K562 (cell line): Measurements from ENCODE around the gene POU2F1. TPM values are rescaled to one million over a fixed set of nuclear protein-coding genes. Genes with fewer than 3 reads are reported as not detected.

Experiments
- CREM ChIP-seq: IDR thresholded peaks from 2 replicates; pipeline ENCODE4 v1.6.1; 2014; ENCODE audit warnings: antibody characterized with exemption, low read depth
- DEAF1 ChIP-seq: fragments of 450-650 bp; formaldehyde crosslinking; IDR thresholded peaks from 2 replicates; pipeline ENCODE4 v1.4.0; 2020; ENCODE audit warnings: mild to moderate bottlenecking, moderate library complexity
- KLF10 ChIP-seq: fragments of 250-450 bp; sonication (Bioruptor Pico); IDR thresholded peaks from 2 replicates; pipeline ENCODE4 v1.6.1; 2021; ENCODE audit warnings: matching md5 sums
- RAD21 ChIP-seq, 2 experiments: fragments of 250-450 bp in 1 of 2; fragments of 450-650 bp in 1 of 2; sonication (Bioruptor Pico) in 1 of 2; formaldehyde crosslinking in 1 of 2; IDR thresholded peaks in 1 of 2; conservative IDR thresholded peaks in 1 of 2; 2 replicates each; pipeline versions ENCODE4 v1.4.0 to v1.8.0; 2020 to 2022; ENCODE audit warnings: mild to moderate bottlenecking in 2 of 2, moderate library complexity in 1 of 2
- RBM15 ChIP-seq: fragments of 200-400 bp; formaldehyde crosslinking; IDR thresholded peaks from 2 replicates; pipeline ENCODE4 v1.6.1; 2018; ENCODE audit warnings: mild to moderate bottlenecking, low read length, moderate library complexity; ENCODE audit not compliant: insufficient read depth
- REST ChIP-seq, 2 experiments: fragments of 450-650 bp; formaldehyde crosslinking in 1 of 2; IDR thresholded peaks; 2 replicates each; pipeline versions ENCODE4 v1.4.0 to v1.6.1; 2014 to 2020; ENCODE audit warnings: mild to moderate bottlenecking in 2 of 2, borderline replicate concordance in 1 of 2, low read depth in 1 of 2
- SMC3 ChIP-seq: conservative IDR thresholded peaks from 2 replicates; pipeline ENCODE4 v1.6.1; 2011; ENCODE audit warnings: low read depth, low read length, improper control_type of control experiment; ENCODE audit not compliant: insufficient read depth
- polyA plus RNA-seq, 8 experiments: library from polyadenylated mRNA; depleted of rRNA in 4 of 8; stranded (reverse) in 5 of 8; unstranded in 3 of 8; fragments of >200 nt; fragmentation: Nextera tagmentation in 2 of 8; fragmentation: Illumina TruSeq in 1 of 8; extraction: Ambion mirVana in 2 of 8; extraction: Trizol in 1 of 8; gene quantifications; 2 replicates each; pipeline versions ENCODE4 v1.2.1 to v1.2.3, GENCODE V29; 2011 to 2014; ENCODE audit warnings: inconsistent platforms in 1 of 8, missing spikeins in 1 of 8
- total RNA-seq, 7 experiments: library from RNA; depleted of rRNA in 6 of 7; stranded (reverse); fragments of >200 nt in 6 of 7; fragmentation: Illumina TruSeq in 2 of 7; extraction: Trizol in 2 of 7; gene quantifications; 2 replicates each; pipeline versions ENCODE4 v1.2.1 to v1.2.3, GENCODE V29; 2011 to 2021; ENCODE audit warnings: low replicate concordance in 1 of 7
- TF ChIP-seq, protein P1 (sequence below), 3 experiments: IDR thresholded peaks in 2 of 3; conservative IDR thresholded peaks in 1 of 3; 2 replicates each; pipeline ENCODE4 v1.5.1; 2011 to 2012; ENCODE audit warnings: low read length in 3 of 3, mild to moderate bottlenecking in 3 of 3, control low read depth in 2 of 3, improper control_type of control experiment in 1 of 3, inconsistent platforms in 1 of 3, low read depth in 1 of 3, mixed read lengths in 1 of 3, moderate library complexity in 1 of 3; ENCODE audit not compliant: insufficient read depth in 2 of 3
- TF ChIP-seq, protein P2 (sequence below): IDR thresholded peaks from 2 replicates; pipeline ENCODE4 v1.6.1; 2014; ENCODE audit warnings: antibody characterized with exemption

POU2F1 gene
- total and polyA plus RNA-seq, 9 of the 15 experiments (the other 6 are each of a cell fraction or from before 2014, with no cell fraction given): 2.6 to 22.3 (median 8.8) TPM

GRCh38 chr1:167401260-167401873 is 180.7 kb downstream of the POU2F1 start (continued):
- TF ChIP-seq REST (IDR thresholded peaks at IDR 0.05; ENCODE audit: borderline replicate concordance) (peak; percentile 89), REST (CRISPR knock-in tag; IDR thresholded peaks at IDR 0.05; ENCODE audit: low read depth) (no peak), CREM (peak; percentile 36; the same call in 1 of the 2 replicates), KLF10 (no peak), DEAF1 (peak; percentile 72), RBM15 (no peak), SMC3 (peak; percentile 81), RAD21 (CRISPR knock-in tag; conservative IDR thresholded peaks at IDR 0.05 in 1 of 2, IDR thresholded peaks at IDR 0.05 in 1 of 2) (peak; percentile 89)
- TF ChIP-seq, protein P1, sequence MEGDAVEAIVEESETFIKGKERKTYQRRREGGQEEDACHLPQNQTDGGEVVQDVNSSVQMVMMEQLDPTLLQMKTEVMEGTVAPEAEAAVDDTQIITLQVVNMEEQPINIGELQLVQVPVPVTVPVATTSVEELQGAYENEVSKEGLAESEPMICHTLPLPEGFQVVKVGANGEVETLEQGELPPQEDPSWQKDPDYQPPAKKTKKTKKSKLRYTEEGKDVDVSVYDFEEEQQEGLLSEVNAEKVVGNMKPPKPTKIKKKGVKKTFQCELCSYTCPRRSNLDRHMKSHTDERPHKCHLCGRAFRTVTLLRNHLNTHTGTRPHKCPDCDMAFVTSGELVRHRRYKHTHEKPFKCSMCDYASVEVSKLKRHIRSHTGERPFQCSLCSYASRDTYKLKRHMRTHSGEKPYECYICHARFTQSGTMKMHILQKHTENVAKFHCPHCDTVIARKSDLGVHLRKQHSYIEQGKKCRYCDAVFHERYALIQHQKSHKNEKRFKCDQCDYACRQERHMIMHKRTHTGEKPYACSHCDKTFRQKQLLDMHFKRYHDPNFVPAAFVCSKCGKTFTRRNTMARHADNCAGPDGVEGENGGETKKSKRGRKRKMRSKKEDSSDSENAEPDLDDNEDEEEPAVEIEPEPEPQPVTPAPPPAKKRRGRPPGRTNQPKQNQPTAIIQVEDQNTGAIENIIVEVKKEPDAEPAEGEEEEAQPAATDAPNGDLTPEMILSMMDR (IDR thresholded peaks at IDR 0.05 in 2 of 3, conservative IDR thresholded peaks at IDR 0.05 in 1 of 3; ENCODE audit: insufficient read depth in 2 of 3, low read depth in 1 of 3, low read length in 3 of 3): peak; percentile 75 to 91 (median 86)
- TF ChIP-seq, protein P2, sequence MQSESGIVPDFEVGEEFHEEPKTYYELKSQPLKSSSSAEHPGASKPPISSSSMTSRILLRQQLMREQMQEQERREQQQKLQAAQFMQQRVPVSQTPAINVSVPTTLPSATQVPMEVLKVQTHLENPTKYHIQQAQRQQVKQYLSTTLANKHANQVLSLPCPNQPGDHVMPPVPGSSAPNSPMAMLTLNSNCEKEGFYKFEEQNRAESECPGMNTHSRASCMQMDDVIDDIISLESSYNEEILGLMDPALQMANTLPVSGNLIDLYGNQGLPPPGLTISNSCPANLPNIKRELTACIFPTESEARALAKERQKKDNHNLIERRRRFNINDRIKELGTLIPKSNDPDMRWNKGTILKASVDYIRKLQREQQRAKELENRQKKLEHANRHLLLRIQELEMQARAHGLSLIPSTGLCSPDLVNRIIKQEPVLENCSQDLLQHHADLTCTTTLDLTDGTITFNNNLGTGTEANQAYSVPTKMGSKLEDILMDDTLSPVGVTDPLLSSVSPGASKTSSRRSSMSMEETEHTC: peak; percentile 59; the same call in 1 of the 2 replicates
